HL-60 (cell line): ENCODE results near the gene MNAT1.

Source experiments
- CTCF ChIP-seq: IDR thresholded peaks from one replicate; pipeline ENCODE4 v1.5.1; 2011; ENCODE audit warnings: low read length, control low read depth, inconsistent platforms; ENCODE audit not compliant: insufficient read depth
- GABPA ChIP-seq: IDR thresholded peaks from 2 replicates; pipeline ENCODE4 v1.6.1; 2012; ENCODE audit warnings: low read depth
- POLR2AphosphoS5 ChIP-seq: IDR thresholded peaks from 2 replicates; pipeline ENCODE4 v1.6.1; 2012; ENCODE audit warnings: low read depth
- REST ChIP-seq: IDR thresholded peaks from 2 replicates; pipeline ENCODE4 v1.6.1; 2012; ENCODE audit warnings: low read depth; ENCODE audit not compliant: insufficient replicate concordance
- SPI1 ChIP-seq: IDR thresholded peaks from 2 replicates; pipeline ENCODE4 v1.6.1; 2012; ENCODE audit warnings: low read depth, mild to moderate bottlenecking, borderline replicate concordance

DNA sequence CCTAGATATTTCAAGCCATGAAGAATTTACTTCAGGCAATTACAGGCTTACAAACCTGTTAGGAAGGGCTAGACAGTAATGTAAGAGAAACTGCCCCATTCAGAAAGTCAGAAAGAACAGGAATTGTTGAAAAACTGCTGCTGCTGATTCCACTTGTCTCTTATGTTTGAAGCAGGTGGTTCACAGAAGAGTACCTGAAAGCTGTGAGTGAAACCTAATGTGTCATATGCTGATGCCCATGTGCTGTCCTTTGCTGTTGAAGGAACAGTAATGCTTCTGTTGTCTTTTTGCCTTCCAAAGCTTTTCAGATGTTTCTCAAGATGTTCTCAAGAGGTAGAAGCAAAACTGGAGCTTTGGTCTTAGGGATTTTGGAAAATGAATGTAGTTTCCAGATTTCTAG lies 39.0 kb downstream of the MNAT1 start:
- TF ChIP-seq CTCF (no peak), POLR2AphosphoS5 (no peak), REST (no peak), GABPA (no peak), SPI1 (no peak)
